GM18907 (cell line): Measurements from ENCODE around the gene TNFRSF4.

Source experiments
- ATAC-seq: cut with Tn5 transposase; IDR thresholded peaks from one replicate; pipeline ENCODE4 v1.9.1; 2021; ENCODE audit warnings: mild to moderate bottlenecking, moderate library complexity; ENCODE audit not compliant: unreplicated experiment

Gene TNFRSF4

DNA sequence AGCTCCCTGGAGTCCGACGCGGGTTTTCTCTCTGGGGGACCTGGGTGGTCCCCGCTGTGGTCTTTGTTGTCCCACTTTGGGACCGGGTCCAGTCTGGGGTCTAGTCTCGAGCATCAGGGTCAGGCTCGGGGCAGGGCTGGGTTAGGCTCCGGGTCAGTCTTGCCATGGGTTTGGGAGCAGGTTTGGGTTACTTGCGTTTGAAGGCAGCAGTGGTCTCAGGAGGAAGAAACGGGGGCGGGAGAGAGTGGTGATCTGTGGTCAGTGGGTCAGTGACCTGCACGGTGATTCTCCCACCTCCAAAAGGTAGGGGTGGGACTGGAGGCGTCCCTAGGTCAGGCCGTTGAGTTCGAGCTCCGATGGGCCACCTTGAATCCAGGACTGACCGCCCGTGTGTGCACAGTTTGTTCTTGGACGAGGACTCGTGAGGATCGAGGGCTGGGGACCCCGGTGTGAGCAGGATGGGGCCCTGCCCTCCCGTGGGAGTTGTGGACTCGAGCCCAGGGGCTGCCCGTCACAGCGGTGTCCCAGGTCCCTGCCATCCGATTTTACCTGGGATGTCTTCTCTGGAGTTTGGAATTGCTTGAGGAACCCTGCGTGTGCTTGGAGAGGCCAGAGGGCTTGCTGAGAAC, 20.3 kb upstream of the TNFRSF4 start:
- no peak for ATAC-seq

DNA sequence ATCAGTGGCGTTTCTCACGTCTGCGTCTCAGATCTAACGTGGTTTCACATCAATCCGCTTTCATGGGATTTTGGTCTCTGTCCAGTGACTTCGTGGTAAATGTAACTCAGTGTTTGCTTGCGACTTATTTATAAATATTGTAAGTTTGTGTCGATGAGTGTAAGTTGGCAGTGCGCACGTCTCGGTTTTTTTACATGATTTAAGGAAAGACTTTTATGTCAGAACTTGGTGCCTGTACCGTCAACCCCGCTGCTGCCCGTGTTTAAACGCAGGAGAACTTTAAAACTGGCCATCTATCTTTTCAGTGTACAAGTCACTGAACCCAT, 19.6 kb upstream of the TNFRSF4 start:
- ATAC-seq = no peak

DNA sequence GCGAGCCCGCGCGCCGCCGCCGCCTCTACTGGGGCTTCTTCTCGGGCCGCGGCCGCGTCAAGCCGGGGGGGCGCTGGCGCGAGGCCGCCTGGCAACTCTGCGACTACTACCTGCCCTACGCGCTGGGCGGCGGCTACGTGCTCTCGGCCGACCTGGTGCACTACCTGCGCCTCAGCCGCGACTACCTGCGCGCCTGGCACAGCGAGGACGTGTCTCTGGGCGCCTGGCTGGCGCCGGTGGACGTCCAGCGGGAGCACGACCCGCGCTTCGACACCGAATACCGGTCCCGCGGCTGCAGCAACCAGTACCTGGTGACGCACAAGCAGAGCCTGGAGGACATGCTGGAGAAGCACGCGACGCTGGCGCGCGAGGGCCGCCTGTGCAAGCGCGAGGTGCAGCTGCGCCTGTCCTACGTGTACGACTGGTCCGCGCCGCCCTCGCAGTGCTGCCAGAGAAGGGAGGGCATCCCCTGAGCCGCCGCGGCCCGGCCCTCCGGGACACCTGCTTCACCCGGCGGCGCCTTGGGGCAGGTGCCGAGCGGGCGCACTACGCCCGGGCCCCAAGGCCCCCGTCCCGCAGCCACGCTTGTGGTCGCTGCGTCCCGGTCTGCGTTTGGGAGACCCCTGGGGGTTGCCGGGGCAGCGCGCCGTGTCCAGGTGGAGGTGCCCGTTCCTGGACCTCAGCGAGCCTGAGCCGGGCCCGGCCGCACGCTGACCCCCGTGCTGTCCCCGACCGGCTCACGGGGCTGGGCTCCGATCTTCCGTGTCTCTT, 19.0 kb upstream of the TNFRSF4 start:
- no peak for ATAC-seq

DNA sequence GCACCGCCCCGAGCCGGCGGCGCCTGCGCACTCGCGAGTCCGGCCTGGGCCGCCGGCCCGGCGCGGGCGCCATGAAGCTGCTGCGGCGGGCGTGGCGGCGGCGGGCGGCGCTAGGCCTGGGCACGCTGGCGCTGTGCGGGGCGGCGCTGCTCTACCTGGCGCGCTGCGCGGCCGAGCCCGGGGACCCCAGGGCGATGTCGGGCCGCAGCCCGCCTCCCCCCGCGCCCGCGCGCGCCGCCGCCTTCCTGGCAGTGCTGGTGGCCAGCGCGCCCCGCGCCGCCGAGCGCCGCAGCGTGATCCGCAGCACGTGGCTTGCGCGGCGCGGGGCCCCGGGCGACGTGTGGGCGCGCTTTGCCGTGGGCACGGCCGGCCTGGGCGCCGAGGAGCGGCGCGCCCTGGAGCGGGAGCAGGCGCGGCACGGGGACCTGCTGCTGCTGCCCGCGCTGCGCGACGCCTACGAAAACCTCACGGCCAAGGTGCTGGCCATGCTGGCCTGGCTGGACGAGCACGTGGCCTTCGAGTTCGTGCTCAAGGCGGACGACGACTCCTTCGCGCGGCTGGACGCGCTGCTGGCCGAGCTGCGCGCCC, 18.3 kb upstream of the TNFRSF4 start, which contains the start of gene B3GALT6:
Gene B3GALT6 (plus strand): TSS at position 30 of the 588 bp plus-strand sequence. CDS start 42 bp downstream, at position 72.
- ATAC-seq = peak; percentile 5

DNA sequence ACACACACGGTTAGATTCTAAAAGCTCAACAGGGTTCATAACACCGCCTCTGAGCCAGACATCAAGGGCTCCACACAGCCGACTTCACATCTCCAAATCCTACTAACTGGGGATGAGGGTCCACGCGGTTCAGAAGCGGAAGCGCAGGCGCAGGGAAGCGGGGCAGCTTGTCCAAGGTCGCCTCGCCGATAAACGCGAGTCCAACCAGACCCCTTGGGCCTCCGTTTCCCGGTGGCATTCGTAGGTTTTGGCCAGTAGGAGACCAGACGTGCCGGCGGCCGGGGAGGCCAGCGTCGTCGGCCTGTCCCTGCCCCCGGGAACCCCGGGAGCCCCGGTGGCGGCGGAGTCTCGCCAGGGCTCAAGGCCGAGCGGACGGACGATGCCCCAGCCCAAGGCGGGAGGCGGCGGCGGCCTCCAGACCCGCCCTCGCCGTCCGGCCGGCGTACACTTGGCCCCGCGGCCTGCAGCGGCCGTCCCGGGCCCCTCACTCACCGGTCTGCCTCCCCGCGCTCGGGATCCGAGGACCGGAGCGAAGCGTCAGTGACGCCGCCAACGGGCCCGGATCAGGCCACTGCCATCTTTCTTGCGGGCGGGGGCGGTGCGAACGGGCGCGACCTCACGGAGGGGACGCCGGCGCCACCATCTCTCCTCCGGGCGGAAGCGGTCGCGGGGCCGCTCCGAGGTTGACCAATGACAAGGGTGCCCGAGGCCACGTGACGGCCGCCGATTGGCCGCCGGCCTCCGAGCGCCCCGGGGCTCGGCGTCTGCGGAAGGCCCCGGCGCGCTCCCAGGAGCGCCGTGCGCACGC, 17.7 kb upstream of the TNFRSF4 start, which contains the start of gene SDF4:
Gene SDF4 (minus strand): TSS at position 602 of the 808 bp plus-strand sequence. CDS start 3,229 bp downstream, outside the sequence.
- peak; percentile 84 for ATAC-seq

DNA sequence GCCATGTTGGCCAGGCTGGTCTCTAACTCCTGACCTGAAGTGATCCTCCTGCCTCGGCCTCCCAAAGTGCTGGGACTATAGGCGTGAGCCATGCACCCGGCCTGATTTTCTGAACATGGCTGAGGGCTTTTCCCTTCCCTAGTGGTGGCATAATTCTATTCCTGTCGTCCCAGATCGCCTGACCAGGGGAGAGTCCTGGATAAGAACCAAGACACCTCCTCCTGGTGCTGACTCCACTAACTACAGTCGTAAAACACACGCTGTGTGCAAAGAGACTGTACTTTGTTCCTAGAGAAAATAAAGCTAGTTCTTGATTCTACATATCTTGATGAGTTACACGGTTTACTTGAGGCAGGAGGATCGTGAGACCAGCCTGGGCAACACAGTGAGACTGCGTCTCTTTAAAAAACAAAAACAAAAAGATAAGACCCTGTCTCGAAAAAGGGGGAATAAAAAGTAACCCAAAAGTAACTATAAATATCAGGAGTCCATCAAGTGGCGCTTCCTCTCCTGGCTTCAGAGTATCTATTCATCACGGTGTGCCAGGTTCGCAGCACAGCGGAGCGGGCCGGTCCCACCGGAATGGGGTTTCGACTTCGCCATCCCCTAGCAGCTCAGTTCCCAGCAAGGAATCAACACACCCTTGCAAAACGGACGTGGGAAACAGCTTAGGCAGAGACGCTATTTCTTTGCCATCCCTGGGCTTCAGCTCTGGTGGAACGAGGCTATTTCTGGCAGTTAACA, 16.9 kb upstream of the TNFRSF4 start:
- ATAC-seq = no peak

DNA sequence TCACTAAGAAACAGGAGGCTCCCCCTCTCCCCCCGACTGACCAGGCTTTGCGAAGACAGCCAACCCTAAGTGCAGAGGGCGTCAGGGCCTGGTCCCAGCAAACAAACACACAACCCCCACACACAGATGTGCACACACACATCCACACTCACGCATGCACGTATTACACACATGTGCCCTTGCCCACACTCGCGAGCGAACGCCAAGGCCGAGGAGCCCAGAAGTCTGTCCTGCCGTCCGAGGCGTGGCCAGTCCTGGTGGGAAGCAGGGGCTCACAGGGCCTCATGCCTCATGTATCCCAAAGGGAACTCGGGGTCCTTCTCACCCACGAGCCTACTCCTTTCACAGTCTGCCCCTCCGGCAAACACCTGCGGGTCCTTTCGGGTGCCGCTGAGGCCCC, 15.8 kb upstream of the TNFRSF4 start:
- no peak for ATAC-seq

DNA sequence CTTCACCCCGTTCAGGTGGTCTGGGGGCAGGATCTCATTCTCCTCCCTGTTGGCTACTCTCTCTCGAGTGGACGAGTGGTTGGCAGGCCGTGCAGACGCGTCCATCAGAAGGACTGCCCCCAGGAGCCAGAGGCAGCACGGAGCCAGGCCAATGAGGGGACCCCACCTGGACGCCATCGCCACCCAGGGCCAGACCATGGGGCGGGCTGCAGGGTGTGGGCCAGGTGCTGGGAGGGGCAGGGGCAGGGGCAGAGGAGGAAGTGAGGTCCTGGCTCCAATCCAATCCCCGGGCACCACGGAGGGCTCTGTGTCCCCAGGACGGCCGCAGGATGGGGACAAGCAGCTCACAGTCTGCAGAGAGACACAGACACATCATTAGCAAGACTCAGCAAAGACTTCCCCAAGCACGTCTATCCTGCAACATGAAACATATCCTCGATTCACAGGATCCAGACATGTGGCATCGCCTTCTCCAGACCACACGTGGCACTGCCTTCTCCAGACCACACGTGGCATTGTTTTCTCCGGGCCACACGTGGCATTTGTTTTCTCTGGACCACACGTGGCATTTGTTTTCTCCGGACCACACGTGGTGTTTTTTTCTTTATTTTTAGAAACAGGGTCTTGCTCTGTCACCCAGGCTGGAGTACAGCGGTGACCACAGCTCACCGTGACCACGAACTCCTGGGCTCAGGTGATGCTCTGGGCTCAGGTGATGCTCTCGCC, 14.8 kb upstream of the TNFRSF4 start:
- ATAC-seq = no peak

DNA sequence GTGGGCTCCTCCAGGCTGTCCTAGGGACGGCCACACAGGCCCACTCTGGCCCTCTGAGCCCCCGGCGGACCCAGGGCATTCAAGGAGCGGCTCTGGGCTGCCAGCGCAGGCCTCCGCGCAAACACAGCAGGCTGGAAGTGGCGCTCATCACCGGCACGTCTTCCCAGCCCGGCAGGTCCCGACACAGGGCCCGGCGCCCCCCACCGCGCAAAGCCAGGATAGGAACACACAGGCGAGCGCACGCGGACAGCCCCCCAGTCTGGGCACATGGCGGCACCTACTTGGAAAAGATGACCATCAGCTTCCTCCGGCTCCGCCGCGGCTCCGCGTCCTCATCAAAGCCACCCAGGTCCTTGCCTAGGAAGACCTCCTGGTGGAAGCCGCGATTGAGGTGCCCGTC, 14.2 kb upstream of the TNFRSF4 start:
- ATAC-seq = no peak

DNA sequence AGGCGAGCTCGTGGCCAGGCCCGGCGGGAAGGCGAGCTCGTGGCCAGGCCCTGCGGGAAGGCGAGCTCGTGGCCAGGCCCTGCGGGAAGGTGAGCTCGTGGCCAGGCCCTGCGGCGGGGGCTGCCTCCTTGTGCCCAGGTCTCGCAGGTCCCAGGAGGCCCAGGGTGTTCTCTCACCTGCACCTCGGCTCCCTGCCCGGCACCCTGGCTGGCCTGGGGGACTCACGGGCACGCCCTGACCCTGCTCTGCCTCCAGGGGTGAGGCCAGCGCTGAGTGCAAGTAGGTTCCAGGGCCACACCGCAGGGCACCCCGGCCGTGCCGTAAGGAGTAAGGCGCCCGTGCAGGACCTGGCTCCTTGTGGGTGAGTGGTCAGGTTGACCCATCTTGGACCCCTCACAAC, 13.4 kb upstream of the TNFRSF4 start:
- no peak for ATAC-seq

DNA sequence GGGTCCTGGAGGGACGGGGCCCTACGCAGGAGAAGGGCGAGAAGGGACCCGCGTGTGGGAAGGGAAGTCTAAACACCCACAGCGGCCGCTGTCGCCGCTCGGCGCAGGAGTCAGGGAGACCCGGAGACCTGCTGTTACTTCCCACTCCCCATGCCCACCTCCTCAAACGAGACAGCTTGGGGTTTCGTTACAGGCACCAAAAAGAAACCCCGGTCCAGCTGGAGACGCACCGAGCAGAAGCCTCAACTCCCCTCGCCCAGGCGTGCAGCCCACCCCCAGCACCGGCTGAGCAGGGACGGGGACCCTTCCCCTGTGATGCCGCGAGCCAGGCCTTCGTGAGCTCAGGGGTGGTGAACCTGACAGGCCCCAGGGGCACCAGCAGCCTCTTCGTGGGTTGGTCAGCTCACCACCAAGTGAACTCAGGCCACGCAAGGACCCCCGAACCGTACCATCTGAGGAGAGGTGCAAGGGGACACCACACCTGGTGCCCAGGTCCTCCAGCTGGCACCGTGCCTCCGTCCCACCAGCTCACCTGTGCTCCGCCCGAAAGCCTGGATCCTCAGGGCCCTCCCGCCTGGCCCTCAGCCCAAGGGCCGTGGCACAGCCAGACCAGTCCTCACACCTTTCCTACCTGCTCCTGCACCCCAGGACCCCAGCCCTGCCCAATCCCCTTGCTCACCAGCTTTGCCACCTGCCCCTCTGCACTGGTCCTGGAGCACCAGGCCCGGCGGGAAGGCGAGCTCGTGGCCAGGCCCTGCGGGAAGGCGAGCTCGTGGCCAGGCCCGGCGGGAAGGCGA, 12.8 kb upstream of the TNFRSF4 start:
- no peak for ATAC-seq

DNA sequence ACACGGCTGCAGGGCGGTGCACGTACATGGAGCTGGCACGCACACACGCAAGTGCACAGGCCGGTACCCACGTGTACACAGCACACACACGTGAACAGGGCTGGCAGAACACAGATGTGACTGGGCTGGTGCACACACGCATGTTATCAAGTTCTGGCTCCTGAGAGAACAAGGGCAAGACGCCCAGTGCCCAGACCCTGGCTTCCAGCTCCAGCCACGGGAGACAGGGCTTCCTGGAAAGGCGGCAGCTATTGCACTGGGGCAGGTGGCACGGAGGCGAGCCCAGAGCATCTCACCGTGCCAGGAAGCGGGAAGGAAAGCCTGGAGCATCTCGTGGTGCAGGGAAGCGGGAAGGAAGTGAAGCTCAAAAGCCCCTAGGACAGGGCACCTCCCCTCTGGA, 12.0 kb upstream of the TNFRSF4 start:
- ATAC-seq = no peak

DNA sequence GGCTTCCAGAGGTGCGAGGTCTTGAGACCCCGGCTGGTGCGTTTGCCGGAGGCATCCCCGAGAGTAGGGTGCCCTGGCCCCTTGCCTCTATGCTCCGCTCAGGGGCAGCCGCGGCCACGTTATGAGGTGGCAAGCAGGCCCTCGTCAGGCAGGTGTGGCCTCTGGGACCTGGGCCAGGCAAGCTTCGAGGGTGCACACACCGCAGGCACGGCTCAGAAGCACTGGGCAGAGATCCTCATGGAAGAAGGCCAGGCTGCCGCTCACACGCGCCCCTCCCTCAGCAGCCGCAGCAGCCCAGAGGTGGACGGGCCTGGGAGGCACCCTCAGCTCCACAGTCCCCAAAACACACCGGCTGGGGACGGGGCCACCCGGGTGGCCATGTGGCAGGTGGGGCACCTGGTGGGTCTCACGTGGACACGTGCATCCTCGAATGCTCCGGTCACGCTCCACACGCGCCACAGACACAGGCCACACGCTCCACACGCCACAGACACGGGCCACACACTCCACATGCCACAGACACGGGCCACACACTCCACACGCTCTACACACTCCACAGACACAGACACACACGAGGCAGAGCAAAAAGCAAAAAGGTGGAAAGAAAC, 11.4 kb upstream of the TNFRSF4 start:
- ATAC-seq = no peak

DNA sequence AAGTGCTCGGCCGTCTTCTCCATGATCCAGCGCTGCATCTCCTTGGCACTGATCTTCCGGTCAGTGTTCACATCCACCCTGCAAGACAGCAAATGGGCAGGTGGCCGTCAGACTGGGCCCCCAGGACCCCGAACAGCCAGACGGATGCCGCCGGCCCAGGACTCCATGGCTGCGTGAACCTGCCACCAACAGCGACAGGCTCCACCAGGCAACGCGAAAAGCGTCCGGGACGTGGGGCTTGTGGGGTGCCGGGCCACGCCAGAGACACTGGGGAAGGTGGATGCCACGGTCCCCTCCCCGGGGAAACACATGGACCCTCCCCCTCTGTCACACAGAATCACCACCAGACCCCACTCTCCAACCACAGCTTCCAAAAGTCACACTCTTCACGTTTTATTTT, 9.9 kb upstream of the TNFRSF4 start:
- no peak for ATAC-seq

DNA sequence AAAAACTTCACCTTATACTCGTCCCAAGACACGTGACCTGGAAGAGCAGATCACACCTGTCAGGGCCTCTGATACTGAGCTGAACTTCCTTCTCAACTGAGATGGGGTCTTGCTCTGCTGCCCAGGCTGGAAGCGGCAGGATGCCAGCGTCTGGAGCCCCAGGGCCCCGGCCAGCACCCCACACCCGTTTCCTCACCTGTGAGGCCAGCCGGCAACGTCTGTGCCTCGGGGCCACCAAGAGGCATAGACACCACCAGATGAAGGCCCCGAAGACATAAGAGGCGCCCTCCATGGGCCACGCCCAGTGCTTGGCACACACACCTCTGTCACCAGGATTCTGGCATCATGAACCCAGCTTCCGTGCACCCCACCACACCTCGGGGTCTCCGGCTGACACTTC, 9.4 kb upstream of the TNFRSF4 start:
- ATAC-seq = no peak

DNA sequence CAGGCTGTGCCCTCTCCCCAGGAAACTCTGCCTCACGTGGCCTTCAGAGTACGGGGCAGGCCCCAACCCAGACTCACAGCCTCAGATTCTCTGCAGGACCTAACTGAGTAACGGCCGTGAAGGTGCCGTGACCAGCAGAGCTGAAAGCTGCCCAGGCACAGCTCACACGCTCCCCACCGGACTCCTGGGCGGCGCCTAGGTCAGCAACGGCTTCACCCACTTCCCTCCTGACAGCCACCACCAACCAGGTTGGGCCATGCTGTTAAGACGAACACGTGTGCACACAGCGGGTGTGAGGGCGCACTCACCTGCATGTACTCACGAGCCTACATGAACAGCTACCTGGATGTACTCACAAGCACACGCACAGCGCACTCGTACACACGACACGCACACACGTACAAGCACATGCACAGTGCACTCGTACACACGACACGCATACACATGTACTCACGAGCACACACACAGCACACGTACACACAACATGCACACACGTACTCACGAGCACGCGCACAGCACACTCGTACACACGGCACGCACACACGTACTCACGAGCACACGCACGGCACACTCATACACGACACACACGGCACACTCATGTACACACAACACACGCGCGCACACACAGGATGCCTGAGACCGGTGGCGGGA, 8.7 kb upstream of the TNFRSF4 start:
- no peak for ATAC-seq

DNA sequence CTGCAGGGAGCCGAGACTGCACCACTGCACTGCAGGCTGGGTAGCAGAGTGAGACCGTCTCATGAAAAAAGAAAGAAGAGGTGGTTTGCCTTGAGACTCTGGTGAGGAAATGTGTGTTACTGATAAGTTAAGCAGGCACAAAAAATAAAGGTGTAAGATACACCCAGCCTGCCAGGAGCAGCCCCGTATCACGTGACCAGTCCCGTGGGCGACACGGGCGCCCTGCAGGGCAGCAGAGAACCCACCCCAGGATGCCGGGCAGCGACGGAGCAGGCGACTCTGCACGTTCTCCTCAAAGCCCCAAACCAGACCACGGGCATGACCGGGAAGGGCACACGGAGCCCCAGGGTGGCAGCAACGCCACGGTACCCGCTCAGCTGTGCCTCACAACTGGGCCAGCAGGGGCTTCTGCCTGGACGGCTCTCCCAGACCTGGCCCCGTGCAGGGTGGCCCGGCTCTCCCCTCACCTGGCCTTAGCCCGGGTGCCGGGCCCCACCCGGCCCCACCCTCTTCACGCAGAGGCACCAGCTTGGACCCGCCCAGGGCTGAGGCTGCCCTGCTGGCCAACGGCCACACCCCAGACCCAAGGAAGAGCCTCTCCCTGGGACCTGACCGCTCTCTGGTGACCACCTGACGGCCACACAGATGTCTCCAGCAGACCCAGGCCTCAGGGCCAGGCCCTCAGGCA, 8.1 kb upstream of the TNFRSF4 start:
- ATAC-seq = no peak

DNA sequence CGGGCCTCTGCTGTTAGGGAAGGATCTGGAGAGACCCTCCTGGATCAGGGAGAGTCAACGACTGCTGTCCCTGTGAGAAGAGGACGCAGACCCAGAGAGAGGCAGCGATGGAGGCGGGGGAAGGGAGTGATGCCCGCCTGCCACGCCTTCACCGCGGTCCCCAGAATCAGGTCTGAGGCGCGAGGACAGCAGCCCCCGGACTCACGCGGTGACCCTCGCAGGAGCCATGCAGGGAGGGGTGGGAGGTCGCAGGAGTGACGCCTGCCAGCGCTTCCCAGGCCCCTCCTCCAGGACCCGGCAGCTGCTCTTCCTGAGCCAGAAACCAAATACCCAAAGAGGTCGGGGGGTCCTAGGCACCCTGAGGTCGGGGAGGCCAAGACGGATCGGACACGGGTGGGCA, 6.2 kb upstream of the TNFRSF4 start:
- no peak for ATAC-seq
